Measurements from ENCODE around the gene FAM149B1.

The FAM149B1 gene

GRCh38 chr10:73210395-73211105 lies 42.6 kb downstream of the FAM149B1 start:
- H3K9me3 ChIP-seq (ENCODE audit: control insufficient read depth, insufficient read depth, low read depth, low read length), result peaks cover 20% of the 10 kb centered on the region
- no peak overlapping the region for H3K27ac ChIP-seq (ENCODE audit: low read depth, low read length)
- H3K4me3 ChIP-seq (ENCODE audit: low read depth, low read length), result no peak overlapping the region
- H3K9ac ChIP-seq (ENCODE audit: low read length), result no peak overlapping the region
- H3K4me1 ChIP-seq (ENCODE audit: control insufficient read depth, insufficient read depth, low read length), result no peaks in the 10 kb centered on the region
- peaks cover 23% of the 10 kb centered on the region for H3K36me3 ChIP-seq (ENCODE audit: control insufficient read depth, insufficient read depth, low read length)
- no peaks in the 10 kb centered on the region for H3K27me3 ChIP-seq (ENCODE audit: control insufficient read depth, insufficient read depth, low read length)

- H3K4me3 ChIP-seq (ENCODE audit: low read depth, low read length), result no peak overlapping the region
- no peaks in the 10 kb centered on the region for H3K27me3 ChIP-seq (ENCODE audit: control insufficient read depth, insufficient read depth, low read length)
- H3K27ac ChIP-seq (ENCODE audit: low read depth, low read length), result no peak overlapping the region
- peaks cover 13% of the 10 kb centered on the region for H3K9me3 ChIP-seq (ENCODE audit: control insufficient read depth, insufficient read depth, low read depth, low read length)
- H3K36me3 ChIP-seq (ENCODE audit: control insufficient read depth, insufficient read depth, low read length), result peaks cover 22% of the 10 kb centered on the region
- no peak overlapping the region for H3K9ac ChIP-seq (ENCODE audit: low read length)
- H3K4me1 ChIP-seq (ENCODE audit: control insufficient read depth, insufficient read depth, low read length), result no peaks in the 10 kb centered on the region
Measured at GRCh38 chr10:73211106-73211811, 43.3 kb downstream of the FAM149B1 start.

GRCh38 chr10:73215749-73216148 lies 47.8 kb downstream of the FAM149B1 start:
- no peak overlapping the region for H3K4me3 ChIP-seq (ENCODE audit: low read depth, low read length)
- H3K9ac ChIP-seq (ENCODE audit: low read length), result no peak overlapping the region
- H3K27me3 ChIP-seq (ENCODE audit: control insufficient read depth, insufficient read depth, low read length), result no peaks in the 10 kb centered on the region
- peaks cover 14% of the 10 kb centered on the region for H3K36me3 ChIP-seq (ENCODE audit: control insufficient read depth, insufficient read depth, low read length)
- H3K27ac ChIP-seq (ENCODE audit: low read depth, low read length), result no peak overlapping the region
- H3K9me3 ChIP-seq (ENCODE audit: control insufficient read depth, insufficient read depth, low read depth, low read length), result no peaks in the 10 kb centered on the region
- no peaks in the 10 kb centered on the region for H3K4me1 ChIP-seq (ENCODE audit: control insufficient read depth, insufficient read depth, low read length)

- H3K36me3 ChIP-seq (ENCODE audit: control insufficient read depth, insufficient read depth, low read length), result peaks cover 12% of the 10 kb centered on the region
- H3K4me3 ChIP-seq (ENCODE audit: low read depth, low read length), result no peak overlapping the region
- no peak overlapping the region for H3K9ac ChIP-seq (ENCODE audit: low read length)
- no peaks in the 10 kb centered on the region for H3K27me3 ChIP-seq (ENCODE audit: control insufficient read depth, insufficient read depth, low read length)
- H3K4me1 ChIP-seq (ENCODE audit: control insufficient read depth, insufficient read depth, low read length), result no peaks in the 10 kb centered on the region
- H3K27ac ChIP-seq (ENCODE audit: low read depth, low read length), result no peak overlapping the region
- H3K9me3 ChIP-seq (ENCODE audit: control insufficient read depth, insufficient read depth, low read depth, low read length), result no peaks in the 10 kb centered on the region
Measured at GRCh38 chr10:73217628-73218027, 49.7 kb downstream of the FAM149B1 start.

GRCh38 chr10:73218431-73219191 lies 50.7 kb downstream of the FAM149B1 start:
- Histone ChIP-seq H3K9ac (ENCODE audit: low read length) (no peak overlapping the region), H3K9me3 (ENCODE audit: control insufficient read depth, insufficient read depth, low read depth, low read length) (no peaks in the 10 kb centered on the region), H3K4me1 (ENCODE audit: control insufficient read depth, insufficient read depth, low read length) (no peaks in the 10 kb centered on the region), H3K27ac (ENCODE audit: low read depth, low read length) (no peak overlapping the region), H3K27me3 (ENCODE audit: control insufficient read depth, insufficient read depth, low read length) (no peaks in the 10 kb centered on the region), H3K4me3 (ENCODE audit: low read depth, low read length) (no peak overlapping the region), H3K36me3 (ENCODE audit: control insufficient read depth, insufficient read depth, low read length) (peaks cover 12% of the 10 kb centered on the region)

- Histone ChIP-seq H3K36me3 (ENCODE audit: control insufficient read depth, insufficient read depth, low read length) (peaks cover 12% of the 10 kb centered on the region), H3K27me3 (ENCODE audit: control insufficient read depth, insufficient read depth, low read length) (no peaks in the 10 kb centered on the region), H3K9ac (ENCODE audit: low read length) (no peak overlapping the region)
Measured at GRCh38 chr10:73219384-73219783, 51.5 kb downstream of the FAM149B1 start.

GRCh38 chr10:73220989-73221388 lies 53.1 kb downstream of the FAM149B1 start:
- no peak overlapping the region for H3K9ac ChIP-seq (ENCODE audit: low read length)
- H3K9me3 ChIP-seq (ENCODE audit: control insufficient read depth, insufficient read depth, low read depth, low read length), result no peaks in the 10 kb centered on the region
- no peak overlapping the region for H3K4me3 ChIP-seq (ENCODE audit: low read depth, low read length)
- no peaks in the 10 kb centered on the region for H3K27me3 ChIP-seq (ENCODE audit: control insufficient read depth, insufficient read depth, low read length)
- H3K36me3 ChIP-seq (ENCODE audit: control insufficient read depth, insufficient read depth, low read length), result peaks cover 12% of the 10 kb centered on the region
- no peak overlapping the region for H3K27ac ChIP-seq (ENCODE audit: low read depth, low read length)
- no peaks in the 10 kb centered on the region for H3K4me1 ChIP-seq (ENCODE audit: control insufficient read depth, insufficient read depth, low read length)

More at GRCh38 chr10:73219384-73219783, 51.5 kb downstream of the FAM149B1 start:
- no peaks in the 10 kb centered on the region for H3K4me1 ChIP-seq (ENCODE audit: control insufficient read depth, insufficient read depth, low read length)
- H3K27ac ChIP-seq (ENCODE audit: low read depth, low read length), result no peak overlapping the region
- no peak overlapping the region for H3K4me3 ChIP-seq (ENCODE audit: low read depth, low read length)
- no peaks in the 10 kb centered on the region for H3K9me3 ChIP-seq (ENCODE audit: control insufficient read depth, insufficient read depth, low read depth, low read length)

- Histone ChIP-seq H3K4me1 (ENCODE audit: control insufficient read depth, insufficient read depth, low read length) (no peaks in the 10 kb centered on the region), H3K27ac (ENCODE audit: low read depth, low read length) (no peak overlapping the region), H3K4me3 (ENCODE audit: low read depth, low read length) (no peak overlapping the region), H3K36me3 (ENCODE audit: control insufficient read depth, insufficient read depth, low read length) (no peaks in the 10 kb centered on the region), H3K27me3 (ENCODE audit: control insufficient read depth, insufficient read depth, low read length) (no peaks in the 10 kb centered on the region), H3K9ac (ENCODE audit: low read length) (no peak overlapping the region), H3K9me3 (ENCODE audit: control insufficient read depth, insufficient read depth, low read depth, low read length) (no peaks in the 10 kb centered on the region)
Measured at GRCh38 chr10:73225518-73225917, 57.6 kb downstream of the FAM149B1 start.

- Histone ChIP-seq H3K27ac (ENCODE audit: low read depth, low read length) (no peak overlapping the region), H3K9ac (ENCODE audit: low read length) (no peak overlapping the region), H3K36me3 (ENCODE audit: control insufficient read depth, insufficient read depth, low read length) (no peaks in the 10 kb centered on the region), H3K9me3 (ENCODE audit: control insufficient read depth, insufficient read depth, low read depth, low read length) (no peaks in the 10 kb centered on the region), H3K4me1 (ENCODE audit: control insufficient read depth, insufficient read depth, low read length) (no peaks in the 10 kb centered on the region), H3K4me3 (ENCODE audit: low read depth, low read length) (no peak overlapping the region), H3K27me3 (ENCODE audit: control insufficient read depth, insufficient read depth, low read length) (no peaks in the 10 kb centered on the region)
Measured at GRCh38 chr10:73226663-73227062, 58.7 kb downstream of the FAM149B1 start.

GRCh38 chr10:73228247-73228646 lies 60.3 kb downstream of the FAM149B1 start:
- Histone ChIP-seq H3K36me3 (ENCODE audit: control insufficient read depth, insufficient read depth, low read length) (no peaks in the 10 kb centered on the region), H3K9ac (ENCODE audit: low read length) (no peak overlapping the region), H3K4me3 (ENCODE audit: low read depth, low read length) (no peak overlapping the region), H3K9me3 (ENCODE audit: control insufficient read depth, insufficient read depth, low read depth, low read length) (no peaks in the 10 kb centered on the region), H3K27me3 (ENCODE audit: control insufficient read depth, insufficient read depth, low read length) (no peaks in the 10 kb centered on the region), H3K27ac (ENCODE audit: low read depth, low read length) (no peak overlapping the region), H3K4me1 (ENCODE audit: control insufficient read depth, insufficient read depth, low read length) (no peaks in the 10 kb centered on the region)

GRCh38 chr10:73229567-73229966 lies 61.6 kb downstream of the FAM149B1 start:
- Histone ChIP-seq H3K4me3 (ENCODE audit: low read depth, low read length) (no peak overlapping the region), H3K36me3 (ENCODE audit: control insufficient read depth, insufficient read depth, low read length) (peaks cover 9% of the 10 kb centered on the region), H3K9me3 (ENCODE audit: control insufficient read depth, insufficient read depth, low read depth, low read length) (no peaks in the 10 kb centered on the region), H3K27ac (ENCODE audit: low read depth, low read length) (no peak overlapping the region), H3K27me3 (ENCODE audit: control insufficient read depth, insufficient read depth, low read length) (no peaks in the 10 kb centered on the region), H3K9ac (ENCODE audit: low read length) (no peak overlapping the region), H3K4me1 (ENCODE audit: control insufficient read depth, insufficient read depth, low read length) (no peaks in the 10 kb centered on the region)

All from HUES6 (cell line).